SH-SY5Y (cell line): ENCODE data around the gene PRDM11.

Source experiments
- GATA2 ChIP-seq: IDR thresholded peaks from 2 replicates; pipeline ENCODE4 v1.6.1; 2011; ENCODE audit warnings: mild to moderate bottlenecking, low read depth, low read length
- GATA3 ChIP-seq: IDR thresholded peaks from 2 replicates; pipeline ENCODE4 v1.6.1; 2011; ENCODE audit warnings: low read depth, mild to moderate bottlenecking, low read length, moderate library complexity

PRDM11 gene

GRCh38 chr11:45267052-45267451 lies 120.6 kb downstream of the PRDM11 start:
- no peak for TF ChIP-seq GATA3

DNA sequence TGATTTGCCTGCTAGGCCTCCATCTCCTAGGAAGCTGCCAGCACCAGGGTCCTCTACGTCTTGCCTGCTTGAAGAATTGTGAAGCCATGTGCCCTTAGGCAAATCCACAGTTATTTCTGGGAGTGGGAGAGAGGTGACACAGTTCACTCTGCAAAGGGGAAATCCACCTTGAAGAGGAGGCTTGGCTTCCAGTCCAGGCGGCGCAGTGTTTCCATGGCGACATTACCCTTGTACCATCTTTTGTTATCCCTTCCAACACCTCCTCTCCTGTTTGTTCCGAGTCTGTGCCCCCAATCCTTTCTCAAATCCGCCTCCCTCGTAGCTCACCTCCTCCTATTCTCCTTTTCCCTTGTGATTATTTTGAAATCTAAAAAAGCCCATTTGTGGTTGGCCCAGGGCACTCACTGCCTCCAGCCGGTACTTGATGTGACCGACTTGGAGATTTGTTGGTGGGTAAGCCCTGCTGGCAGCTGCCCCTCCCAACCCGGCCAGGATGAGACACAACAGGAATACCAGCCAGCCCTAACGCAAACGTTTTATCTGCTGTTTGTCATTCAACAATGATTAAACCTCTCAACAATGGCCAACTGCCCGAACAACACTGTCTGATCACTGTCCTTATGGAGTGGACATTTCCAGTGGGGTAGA lies 121.3 kb downstream of the PRDM11 start:
- no peak for TF ChIP-seq GATA2
- no peak for TF ChIP-seq GATA3

- TF ChIP-seq GATA3 (no peak), GATA2 (no peak)
Observed at GRCh38 chr11:45269678-45270077, 123.2 kb downstream of the PRDM11 start.

GRCh38 chr11:45270946-45271716 lies 124.7 kb downstream of the PRDM11 start:
- no peak for TF ChIP-seq GATA2
- TF ChIP-seq GATA3: no peak

DNA sequence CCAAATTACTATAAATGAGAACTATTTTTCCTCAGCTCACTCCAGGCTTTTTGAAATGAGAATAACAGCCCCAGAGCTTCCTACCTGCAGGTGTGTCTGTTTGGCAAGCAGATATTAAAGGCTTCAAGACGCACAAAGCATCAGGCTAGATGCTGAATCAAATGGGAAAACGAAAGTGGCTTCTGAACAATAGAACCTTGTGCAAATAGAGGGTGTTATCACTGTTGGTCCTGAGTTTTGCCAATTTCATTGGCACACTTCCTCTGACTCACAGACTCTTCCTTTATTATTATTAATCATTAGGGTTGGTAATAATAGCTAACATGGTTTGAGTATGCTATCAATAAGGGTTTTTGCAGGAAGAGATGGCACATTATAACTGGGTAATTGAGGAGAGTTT lies 126.3 kb downstream of the PRDM11 start:
- TF ChIP-seq GATA2: no peak
- no peak for TF ChIP-seq GATA3

GRCh38 chr11:45273509-45273908 lies 127.1 kb downstream of the PRDM11 start:
- TF ChIP-seq GATA2 (no peak), GATA3 (no peak)

GRCh38 chr11:45274206-45274605 lies 127.8 kb downstream of the PRDM11 start:
- TF ChIP-seq GATA2 (no peak), GATA3 (no peak)

DNA sequence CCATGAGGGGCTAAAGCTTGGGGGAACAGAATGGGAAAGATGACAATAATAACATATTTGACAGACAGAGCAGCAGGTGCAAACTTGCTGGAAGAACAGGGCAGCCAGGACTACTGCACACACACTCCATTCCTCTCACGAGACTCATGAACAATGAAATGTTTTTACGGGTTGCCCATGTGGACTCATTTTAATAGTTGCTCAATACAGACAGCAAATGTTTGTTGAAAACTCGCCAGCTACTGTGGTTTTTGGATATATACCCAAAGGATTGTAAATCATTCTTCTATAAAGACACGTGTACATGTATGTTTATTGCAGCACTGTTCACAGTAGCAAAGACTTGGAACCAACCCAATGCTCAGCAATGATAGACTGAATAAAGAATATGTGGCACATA lies 129.4 kb downstream of the PRDM11 start:
- no peak for TF ChIP-seq GATA3
- no peak for TF ChIP-seq GATA2

DNA sequence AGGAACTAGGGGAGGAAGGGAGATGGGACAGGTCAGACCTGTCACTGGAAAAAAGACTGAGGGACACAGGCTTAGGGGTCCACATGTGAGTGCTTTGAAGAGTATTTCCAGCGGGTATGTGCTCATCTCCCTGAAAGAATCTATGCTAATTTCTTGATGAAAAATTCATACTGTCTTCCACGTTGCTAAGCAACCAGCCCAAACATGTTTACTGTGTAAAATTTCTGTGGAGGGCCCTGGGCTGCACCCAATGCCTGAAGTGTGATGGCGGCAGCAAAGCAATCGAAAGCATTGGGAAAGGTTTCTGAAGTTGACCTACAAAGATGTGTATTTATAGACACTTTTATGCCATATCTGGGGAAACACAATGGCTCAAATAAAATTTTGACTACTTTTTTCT lies 132.3 kb downstream of the PRDM11 start:
- TF ChIP-seq GATA3 (no peak), GATA2 (no peak)

DNA sequence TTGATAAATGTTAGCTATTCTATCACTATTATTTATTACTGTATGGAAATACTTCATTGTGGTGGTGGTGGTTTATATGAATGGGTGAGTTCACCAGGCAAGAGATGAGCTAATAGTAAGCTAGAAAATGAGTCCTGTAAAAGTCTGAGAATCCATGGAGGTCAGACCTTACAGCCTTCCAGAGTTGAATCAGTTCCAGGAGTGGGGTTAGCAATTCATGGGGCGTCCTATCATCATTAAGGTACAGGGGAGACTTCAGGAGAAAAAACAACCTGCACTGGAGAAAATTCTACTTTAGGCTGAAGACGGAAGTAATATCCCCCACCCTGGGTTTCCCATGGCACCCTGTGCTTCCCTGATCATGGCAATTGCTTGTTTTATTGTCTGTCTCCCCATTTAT lies 133.2 kb downstream of the PRDM11 start:
- TF ChIP-seq GATA3: no peak
- no peak for TF ChIP-seq GATA2

GRCh38 chr11:45280449-45280848 lies 134.0 kb downstream of the PRDM11 start:
- TF ChIP-seq GATA3 (no peak), GATA2 (no peak)

DNA sequence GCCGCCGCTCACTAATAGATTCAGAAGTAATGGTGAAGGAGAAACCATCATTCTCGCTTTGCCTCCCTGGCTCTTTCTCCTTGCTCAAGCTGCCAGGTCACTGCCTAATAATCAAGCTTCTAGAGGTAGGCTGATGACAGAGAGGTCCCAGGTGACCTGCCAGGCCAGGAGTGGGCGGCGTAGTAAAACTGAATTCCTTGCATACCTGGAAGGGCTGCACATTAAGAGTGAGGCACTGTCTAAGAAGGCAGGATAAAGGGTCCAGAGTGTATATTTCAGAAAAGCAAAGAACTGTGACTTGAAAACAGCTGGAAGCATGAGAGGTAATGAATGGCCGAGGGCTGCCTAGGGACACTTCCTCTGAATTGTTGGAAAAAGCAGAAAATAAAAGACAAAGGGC lies 135.6 kb downstream of the PRDM11 start:
- TF ChIP-seq GATA3 (no peak), GATA2 (no peak)
